Measurements from ENCODE around the gene SERPINB7.

GRCh38 chr18:63844254-63844653 is 69.0 kb downstream of the SERPINB7 start:
- TF ChIP-seq CTCF (IDR thresholded peaks at IDR 0.05; ENCODE audit: poor library complexity) (peak; percentile 63), EZH2 (IDR thresholded peaks at IDR 0.05; ENCODE audit: borderline replicate concordance) (no peak)
